ENCODE measurements around the gene TEDC1.
A peak's percentile ranks its signal among the peaks of the same experiment; 100 is the strongest.

The TEDC1 gene

GRCh38 chr14:105490572-105491365, at the start of gene TEDC1:
TSS of gene TEDC1 (plus strand) at chr14:105491246. CDS start at chr14:105491376, 130 bp downstream.
- peak; percentile 98 for DNase-seq (ENCODE audit: low spot score)
- TF ChIP-seq CTCF (IDR thresholded peaks at IDR 0.05; ENCODE audit: extremely low read depth, missing control alignments) = peak; percentile 97

- TF ChIP-seq CTCF (IDR thresholded peaks at IDR 0.05; ENCODE audit: extremely low read depth, missing control alignments) = no peak
- DNase-seq (ENCODE audit: low spot score) = no peak
These were observed 48.9 kb upstream of the TEDC1 start for GRCh38 chr14:105442125-105442524.

- TF ChIP-seq CTCF (IDR thresholded peaks at IDR 0.05; ENCODE audit: extremely low read depth, missing control alignments) = no peak
These were observed 48.2 kb upstream of the TEDC1 start for GRCh38 chr14:105442834-105443233.

GRCh38 chr14:105444859-105445258, 46.2 kb upstream of the TEDC1 start:
- DNase-seq (ENCODE audit: low spot score) = no peak
- TF ChIP-seq CTCF (IDR thresholded peaks at IDR 0.05; ENCODE audit: extremely low read depth, missing control alignments) = no peak

More at GRCh38 chr14:105442834-105443233, 48.2 kb upstream of the TEDC1 start:
- no peak for DNase-seq (ENCODE audit: low spot score)

- no peak for TF ChIP-seq CTCF (IDR thresholded peaks at IDR 0.05; ENCODE audit: extremely low read depth, missing control alignments)
- DNase-seq (ENCODE audit: low spot score) = no peak
These were observed 45.8 kb upstream of the TEDC1 start for GRCh38 chr14:105445290-105445689.

GRCh38 chr14:105445901-105446845, 44.9 kb upstream of the TEDC1 start:
- no peak for TF ChIP-seq CTCF (IDR thresholded peaks at IDR 0.05; ENCODE audit: extremely low read depth, missing control alignments)
- no peak for DNase-seq (ENCODE audit: low spot score)

- no peak for TF ChIP-seq CTCF (IDR thresholded peaks at IDR 0.05; ENCODE audit: extremely low read depth, missing control alignments)
- no peak for DNase-seq (ENCODE audit: low spot score)
These were observed 44.1 kb upstream of the TEDC1 start for GRCh38 chr14:105446971-105447370.

Data from GM20000 (cell line).